Liver (tissue), 9 donors: ENCODE results near the gene SCARB1. TPM values are rescaled to one million over a fixed set of nuclear protein-coding genes. Genes with fewer than 3 reads are reported as not detected.
A peak's percentile ranks its signal among the peaks of the same experiment; 100 is the strongest.

ENCODE experiments used
- DNase-seq: peaks from one replicate; pipeline ENCODE4 v3.0.0-alpha.2; 2017; ENCODE audit warnings: low spot score
- H3K27ac ChIP-seq, 2 donors: one replicate each; pipeline ENCODE4 v1.7.0; 2013; ENCODE audit warnings: inconsistent platforms in 2 of 2, low read length in 2 of 2, control low read depth in 1 of 2, low read depth in 1 of 2, mild to moderate bottlenecking in 1 of 2
- H3K27me3 ChIP-seq, 4 donors: one replicate each; pipeline versions ENCODE4 v1.6.1 to v1.7.0; 2013; ENCODE audit warnings: low read length in 3 of 4, inconsistent platforms in 1 of 4, mild to moderate bottlenecking in 1 of 4, moderate library complexity in 1 of 4; ENCODE audit not compliant: control insufficient read depth in 4 of 4, insufficient read depth in 4 of 4
- H3K36me3 ChIP-seq, 4 donors: one replicate each; pipeline versions ENCODE4 v1.6.1 to v1.7.0; 2013; ENCODE audit warnings: low read length in 3 of 4, mild to moderate bottlenecking in 3 of 4, low read depth in 1 of 4, moderate library complexity in 1 of 4; ENCODE audit not compliant: control insufficient read depth in 4 of 4, insufficient read depth in 3 of 4
- H3K4me1 ChIP-seq, 4 donors: one replicate each; pipeline versions ENCODE4 v1.6.1 to v1.7.0; 2013; ENCODE audit warnings: low read length in 3 of 4, mild to moderate bottlenecking in 3 of 4, moderate library complexity in 1 of 4; ENCODE audit not compliant: control insufficient read depth in 4 of 4, insufficient read depth in 4 of 4
- H3K4me3 ChIP-seq, 3 donors: one replicate each; pipeline versions ENCODE4 v1.6.1 to v1.7.0; 2013; ENCODE audit warnings: low read length in 3 of 3, control low read depth in 1 of 3, low read depth in 1 of 3, mild to moderate bottlenecking in 1 of 3
- H3K9ac ChIP-seq, 2 donors: one replicate each; pipeline ENCODE4 v1.7.0; 2013; ENCODE audit warnings: low read length in 2 of 2, mild to moderate bottlenecking in 2 of 2, moderate library complexity in 2 of 2, control low read depth in 1 of 2, low read depth in 1 of 2
- H3K9me3 ChIP-seq, 4 donors: one replicate each; pipeline versions ENCODE4 v1.6.1 to v1.7.0; 2013; ENCODE audit warnings: low read length in 3 of 4; ENCODE audit not compliant: control insufficient read depth in 4 of 4
- CTCF ChIP-seq: fragments of 150-350 bp; IDR thresholded peaks from 2 replicates; pipeline ENCODE4 v1.5.1; 2017; ENCODE audit warnings: improper control_type of control experiment, low read depth, low read length; ENCODE audit not compliant: missing input control
- EGR1 ChIP-seq, 2 donors: IDR thresholded peaks; 2 replicates each; pipeline ENCODE4 v1.6.1; 2016 to 2018; ENCODE audit warnings: antibody characterized with exemption in 2 of 2, low read depth in 2 of 2
- FOXA1 ChIP-seq: IDR thresholded peaks from 2 replicates; pipeline ENCODE4 v1.6.1; 2016; ENCODE audit warnings: antibody characterized with exemption
- FOXA2 ChIP-seq: IDR thresholded peaks from 2 replicates; pipeline ENCODE4 v1.6.1; 2016; ENCODE audit warnings: antibody characterized with exemption
- GABPA ChIP-seq, 2 donors: IDR thresholded peaks in 1 of 2; conservative IDR thresholded peaks in 1 of 2; 2 replicates each; pipeline ENCODE4 v1.6.1; 2016; ENCODE audit warnings: antibody characterized with exemption in 2 of 2, mild to moderate bottlenecking in 1 of 2, moderate library complexity in 1 of 2
- HNF4A ChIP-seq, 2 donors: conservative IDR thresholded peaks; 2 replicates each; pipeline ENCODE4 v1.6.1; 2016; ENCODE audit warnings: antibody characterized with exemption in 2 of 2, mild to moderate bottlenecking in 2 of 2
- HNF4G ChIP-seq: IDR thresholded peaks from 2 replicates; pipeline ENCODE4 v1.6.1; 2016; ENCODE audit warnings: antibody characterized with exemption
- JUND ChIP-seq, 2 donors: IDR thresholded peaks; 2 replicates each; pipeline ENCODE4 v1.6.1; 2016; ENCODE audit warnings: antibody characterized with exemption in 2 of 2
- NR2F2 ChIP-seq: IDR thresholded peaks from 2 replicates; pipeline ENCODE4 v1.6.1; 2016; ENCODE audit warnings: antibody characterized with exemption
- RAD21 ChIP-seq, 2 donors: IDR thresholded peaks; 2 replicates each; pipeline ENCODE4 v1.6.1; 2016; ENCODE audit warnings: antibody characterized with exemption in 2 of 2, mild to moderate bottlenecking in 2 of 2
- RXRA ChIP-seq, 2 donors: IDR thresholded peaks; 2 replicates each; pipeline ENCODE4 v1.6.1; 2017 to 2018; ENCODE audit warnings: antibody characterized with exemption in 2 of 2, mild to moderate bottlenecking in 1 of 2
- SP1 ChIP-seq: IDR thresholded peaks from 2 replicates; pipeline ENCODE4 v1.6.1; 2018; ENCODE audit warnings: antibody characterized with exemption, mild to moderate bottlenecking
- TAF1 ChIP-seq: conservative IDR thresholded peaks from 2 replicates; pipeline ENCODE4 v1.6.1; 2016; ENCODE audit warnings: antibody characterized with exemption, mild to moderate bottlenecking
- YY1 ChIP-seq: IDR thresholded peaks from 2 replicates; pipeline ENCODE4 v1.6.1; 2016; ENCODE audit warnings: antibody characterized with exemption, mild to moderate bottlenecking
- WGBS: extraction: QIAGEN DNeasy Blood & Tissue Kit; methylation state at CpG from one replicate; pipeline ENCODE4 v1.1.7; 2013; 5-methylcytosine and 5-hydroxymethylcytosine counted together
- polyA plus RNA-seq, 2 donors: library from polyadenylated mRNA; stranded (reverse) in 1 of 2; unstranded in 1 of 2; fragments of 200-250 nt in 1 of 2; fragments of >200 nt in 1 of 2; fragmentation: Nextera tagmentation in 1 of 2; extraction: Ambion mirVana in 1 of 2; gene quantifications; one replicate each; pipeline versions ENCODE4 v1.2.1 to v1.2.3, GENCODE V29; 2013 to 2015
- total RNA-seq, 2 donors: library from RNA; depleted of rRNA; stranded (reverse); fragments of >200 nt; gene quantifications; one replicate each; pipeline ENCODE4 v1.2.3, GENCODE V29; 2014
- TF ChIP-seq, protein P1 (sequence below): IDR thresholded peaks from 2 replicates; pipeline ENCODE4 v1.6.1; 2016; ENCODE audit warnings: antibody characterized with exemption, mild to moderate bottlenecking
- TF ChIP-seq, protein P2 (sequence below): IDR thresholded peaks from 2 replicates; pipeline ENCODE4 v1.6.1; 2016; ENCODE audit warnings: antibody characterized with exemption
- TF ChIP-seq, protein P3 (sequence below): IDR thresholded peaks from 2 replicates; pipeline ENCODE4 v1.6.1; 2016; ENCODE audit warnings: antibody characterized with exemption
- TF ChIP-seq, protein P4 (sequence below): IDR thresholded peaks from 2 replicates; pipeline ENCODE4 v1.6.1; 2016; ENCODE audit warnings: antibody characterized with exemption
- donor health status: healthy.
- donor health status: healthy.
- donor health status: healthy.
- donor health status: healthy.
- donor health status: healthy.

The SCARB1 gene
- total and polyA plus RNA-seq, 4 donors, result 85.3 to 289 (median 141) TPM

GRCh38 chr12:124837958-124838803 lies 25.5 kb downstream of the SCARB1 start:
- peak overlapping the region; percentile 83 to 94 for H3K27ac ChIP-seq
- no peaks in the 10 kb centered on the region for H3K27me3 ChIP-seq
- WGBS, result 31% methylated on average over 16 of the region's 16 CpGs
- peaks cover 23 to 35% (median 29%) of the 10 kb centered on the region in 4 donors for H3K4me1 ChIP-seq
- no peak overlapping the region for H3K4me3 ChIP-seq
- peak; percentile 64 for DNase-seq
- no peaks in the 10 kb centered on the region for H3K9me3 ChIP-seq
- no peak for TF ChIP-seq TAF1
- TF ChIP-seq, protein P1, sequence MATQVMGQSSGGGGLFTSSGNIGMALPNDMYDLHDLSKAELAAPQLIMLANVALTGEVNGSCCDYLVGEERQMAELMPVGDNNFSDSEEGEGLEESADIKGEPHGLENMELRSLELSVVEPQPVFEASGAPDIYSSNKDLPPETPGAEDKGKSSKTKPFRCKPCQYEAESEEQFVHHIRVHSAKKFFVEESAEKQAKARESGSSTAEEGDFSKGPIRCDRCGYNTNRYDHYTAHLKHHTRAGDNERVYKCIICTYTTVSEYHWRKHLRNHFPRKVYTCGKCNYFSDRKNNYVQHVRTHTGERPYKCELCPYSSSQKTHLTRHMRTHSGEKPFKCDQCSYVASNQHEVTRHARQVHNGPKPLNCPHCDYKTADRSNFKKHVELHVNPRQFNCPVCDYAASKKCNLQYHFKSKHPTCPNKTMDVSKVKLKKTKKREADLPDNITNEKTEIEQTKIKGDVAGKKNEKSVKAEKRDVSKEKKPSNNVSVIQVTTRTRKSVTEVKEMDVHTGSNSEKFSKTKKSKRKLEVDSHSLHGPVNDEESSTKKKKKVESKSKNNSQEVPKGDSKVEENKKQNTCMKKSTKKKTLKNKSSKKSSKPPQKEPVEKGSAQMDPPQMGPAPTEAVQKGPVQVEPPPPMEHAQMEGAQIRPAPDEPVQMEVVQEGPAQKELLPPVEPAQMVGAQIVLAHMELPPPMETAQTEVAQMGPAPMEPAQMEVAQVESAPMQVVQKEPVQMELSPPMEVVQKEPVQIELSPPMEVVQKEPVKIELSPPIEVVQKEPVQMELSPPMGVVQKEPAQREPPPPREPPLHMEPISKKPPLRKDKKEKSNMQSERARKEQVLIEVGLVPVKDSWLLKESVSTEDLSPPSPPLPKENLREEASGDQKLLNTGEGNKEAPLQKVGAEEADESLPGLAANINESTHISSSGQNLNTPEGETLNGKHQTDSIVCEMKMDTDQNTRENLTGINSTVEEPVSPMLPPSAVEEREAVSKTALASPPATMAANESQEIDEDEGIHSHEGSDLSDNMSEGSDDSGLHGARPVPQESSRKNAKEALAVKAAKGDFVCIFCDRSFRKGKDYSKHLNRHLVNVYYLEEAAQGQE, result peak; percentile 51
- TF ChIP-seq RAD21 (IDR thresholded peaks at IDR 0.05), result peak; percentile 58 to 65
- no peak for TF ChIP-seq GABPA (IDR thresholded peaks at IDR 0.05 in 1 of 2, conservative IDR thresholded peaks at IDR 0.05 in 1 of 2)
- peak; percentile 49 for TF ChIP-seq NR2F2
- TF ChIP-seq, protein P2, sequence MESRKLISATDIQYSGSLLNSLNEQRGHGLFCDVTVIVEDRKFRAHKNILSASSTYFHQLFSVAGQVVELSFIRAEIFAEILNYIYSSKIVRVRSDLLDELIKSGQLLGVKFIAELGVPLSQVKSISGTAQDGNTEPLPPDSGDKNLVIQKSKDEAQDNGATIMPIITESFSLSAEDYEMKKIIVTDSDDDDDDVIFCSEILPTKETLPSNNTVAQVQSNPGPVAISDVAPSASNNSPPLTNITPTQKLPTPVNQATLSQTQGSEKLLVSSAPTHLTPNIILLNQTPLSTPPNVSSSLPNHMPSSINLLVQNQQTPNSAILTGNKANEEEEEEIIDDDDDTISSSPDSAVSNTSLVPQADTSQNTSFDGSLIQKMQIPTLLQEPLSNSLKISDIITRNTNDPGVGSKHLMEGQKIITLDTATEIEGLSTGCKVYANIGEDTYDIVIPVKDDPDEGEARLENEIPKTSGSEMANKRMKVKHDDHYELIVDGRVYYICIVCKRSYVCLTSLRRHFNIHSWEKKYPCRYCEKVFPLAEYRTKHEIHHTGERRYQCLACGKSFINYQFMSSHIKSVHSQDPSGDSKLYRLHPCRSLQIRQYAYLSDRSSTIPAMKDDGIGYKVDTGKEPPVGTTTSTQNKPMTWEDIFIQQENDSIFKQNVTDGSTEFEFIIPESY, result peak; percentile 87
- peak; percentile 89 to 97 for TF ChIP-seq JUND (IDR thresholded peaks at IDR 0.05)
- TF ChIP-seq, protein P3, sequence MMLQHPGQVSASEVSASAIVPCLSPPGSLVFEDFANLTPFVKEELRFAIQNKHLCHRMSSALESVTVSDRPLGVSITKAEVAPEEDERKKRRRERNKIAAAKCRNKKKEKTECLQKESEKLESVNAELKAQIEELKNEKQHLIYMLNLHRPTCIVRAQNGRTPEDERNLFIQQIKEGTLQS, result peak; percentile 72
- peak; percentile 56 for TF ChIP-seq FOXA1
- TF ChIP-seq HNF4A (conservative IDR thresholded peaks at IDR 0.05), result peak; percentile 92 to 96
- TF ChIP-seq CTCF, result no peak
- peak; percentile 91 for TF ChIP-seq SP1
- TF ChIP-seq HNF4G, result peak; percentile 86
- TF ChIP-seq YY1, result peak; percentile 87
- TF ChIP-seq FOXA2, result peak; percentile 75
- no peak for TF ChIP-seq EGR1 (IDR thresholded peaks at IDR 0.05; ENCODE audit: low read depth in 2 of 2)
- TF ChIP-seq RXRA (IDR thresholded peaks at IDR 0.05), result peak; percentile 91 to 95
- TF ChIP-seq, protein P4, sequence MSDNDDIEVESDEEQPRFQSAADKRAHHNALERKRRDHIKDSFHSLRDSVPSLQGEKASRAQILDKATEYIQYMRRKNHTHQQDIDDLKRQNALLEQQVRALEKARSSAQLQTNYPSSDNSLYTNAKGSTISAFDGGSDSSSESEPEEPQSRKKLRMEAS, result peak; percentile 93
- no peaks in the 10 kb centered on the region for H3K36me3 ChIP-seq
- peak overlapping the region in 1 of 2 donors; percentile 11 for H3K9ac ChIP-seq
